Measurements from ENCODE around the gene SCN3A.

The SCN3A gene

GRCh38 chr2:165185633-165186032 is 18.2 kb downstream of the SCN3A start:
- no peak for DNase-seq

DNA sequence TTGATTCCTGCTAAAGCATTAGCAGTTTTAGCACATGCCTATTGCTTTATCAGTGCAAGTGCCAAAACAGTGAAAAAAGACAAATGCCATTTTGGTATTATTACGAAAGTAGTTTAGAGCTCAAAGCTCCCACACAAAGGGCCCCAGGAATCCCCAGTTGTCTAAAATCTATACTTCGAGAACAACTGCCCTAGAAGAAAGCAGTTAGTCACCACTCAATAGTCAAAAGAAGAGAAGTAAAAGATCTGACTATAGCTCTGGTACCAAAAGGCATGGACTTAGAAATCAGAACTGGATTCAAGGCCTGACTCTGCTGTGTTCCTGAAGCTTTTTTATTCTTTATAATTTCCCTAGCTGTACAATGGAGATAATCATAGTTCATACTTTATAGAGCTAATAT is 21.8 kb downstream of the SCN3A start:
- no peak for DNase-seq

- no peak for DNase-seq
Observed at GRCh38 chr2:165176780-165177179, 27.1 kb downstream of the SCN3A start.

GRCh38 chr2:165173215-165173614 is 30.6 kb downstream of the SCN3A start:
- no peak for DNase-seq

- DNase-seq, result no peak
Observed at GRCh38 chr2:165164201-165164600, 39.6 kb downstream of the SCN3A start.

DNA sequence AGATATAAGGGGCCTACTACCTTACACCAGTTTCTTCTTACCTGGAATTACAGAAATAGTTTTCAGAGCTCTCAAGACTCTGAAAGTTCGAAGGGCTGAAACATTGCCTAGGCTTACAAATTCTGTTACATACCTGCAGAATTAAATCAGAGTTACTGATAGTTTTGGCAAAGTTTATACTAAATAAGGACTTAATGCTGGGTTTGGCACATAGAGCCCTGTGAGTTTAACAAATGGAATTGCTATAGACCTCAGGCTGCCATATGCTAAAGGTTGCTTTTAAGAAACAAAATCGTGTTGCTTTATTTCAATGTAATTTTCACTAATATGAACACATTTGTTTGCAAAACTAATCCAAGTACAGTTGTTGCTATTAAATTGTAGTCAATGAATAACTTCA is 40.1 kb downstream of the SCN3A start:
- no peak for DNase-seq

DNA sequence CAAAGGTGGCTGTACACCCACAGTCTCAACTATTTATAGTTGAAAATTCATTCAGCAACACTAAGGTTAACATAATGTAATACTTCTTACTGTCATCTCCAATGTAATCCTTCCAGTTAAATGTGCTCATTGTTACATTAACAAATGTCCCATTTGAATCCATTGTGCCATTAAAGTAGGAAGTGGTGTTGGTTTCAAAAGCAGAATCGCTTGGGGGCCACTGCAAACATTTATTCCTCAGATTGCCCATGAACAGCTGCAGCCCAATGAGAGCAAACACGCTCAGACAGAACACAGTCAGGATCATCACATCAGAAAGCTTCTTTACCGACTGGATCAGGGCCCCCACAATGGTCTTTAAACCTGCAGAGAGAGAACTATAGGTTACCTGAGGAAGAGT is 41.4 kb downstream of the SCN3A start:
- DNase-seq, result peak; percentile 74

DNA sequence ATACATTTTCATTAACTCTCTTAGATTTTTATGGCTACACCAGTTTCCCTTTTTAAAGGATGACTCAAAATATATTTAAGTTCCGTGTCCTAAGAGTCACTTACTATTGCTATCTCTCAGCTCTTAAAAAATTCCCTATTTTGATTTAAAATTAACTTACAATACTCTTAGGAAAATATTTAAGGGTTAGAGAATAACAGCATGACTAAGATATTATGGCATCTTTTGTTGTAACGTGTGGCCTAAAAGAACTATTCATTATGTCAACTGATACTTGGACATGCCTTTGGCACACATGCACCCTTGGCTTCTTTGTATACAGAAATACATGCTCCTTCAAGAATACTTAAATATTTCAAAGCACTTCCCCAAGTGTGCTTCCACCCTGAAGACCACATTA is 42.3 kb downstream of the SCN3A start:
- DNase-seq, result no peak

DNA sequence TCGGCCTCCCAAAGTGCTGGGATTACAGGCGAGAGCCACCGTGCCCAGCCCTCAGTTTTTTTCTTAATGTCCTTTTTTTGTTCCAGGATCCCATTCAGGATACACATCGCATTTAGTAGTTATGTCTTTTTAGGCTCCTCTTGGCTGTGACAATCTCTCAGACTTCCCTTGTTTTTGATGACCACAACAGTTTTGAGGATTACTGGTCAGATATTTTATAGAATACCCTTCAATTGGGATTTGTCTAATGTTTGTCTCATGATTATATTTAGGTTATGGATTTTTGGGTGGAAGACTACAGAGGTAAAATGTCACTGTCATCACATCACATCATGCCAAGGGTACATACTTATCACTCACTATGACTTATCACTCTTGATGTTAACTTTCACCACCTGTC is 46.7 kb downstream of the SCN3A start:
- no peak for DNase-seq

GRCh38 chr2:165155152-165155551 is 48.7 kb downstream of the SCN3A start:
- DNase-seq, result no peak

DNA sequence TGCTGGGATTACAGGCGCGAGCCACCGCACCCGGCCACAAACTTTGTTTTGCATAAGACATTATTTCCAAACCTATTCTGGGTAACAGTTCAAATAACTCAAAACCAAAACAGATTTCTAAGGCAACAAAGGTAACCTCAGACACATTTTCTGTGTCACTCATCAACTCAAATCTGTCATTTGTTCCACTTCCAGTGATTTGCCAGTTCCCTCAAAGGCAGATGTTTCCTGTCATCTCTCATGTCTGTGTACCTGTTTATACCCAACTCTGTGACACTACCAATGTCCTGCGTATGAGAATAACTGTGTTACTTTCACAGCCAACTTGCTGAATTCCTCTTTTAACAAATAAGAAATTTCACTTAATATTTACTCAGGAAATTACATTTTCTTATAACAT is 54.4 kb downstream of the SCN3A start:
- no peak for DNase-seq

DNA sequence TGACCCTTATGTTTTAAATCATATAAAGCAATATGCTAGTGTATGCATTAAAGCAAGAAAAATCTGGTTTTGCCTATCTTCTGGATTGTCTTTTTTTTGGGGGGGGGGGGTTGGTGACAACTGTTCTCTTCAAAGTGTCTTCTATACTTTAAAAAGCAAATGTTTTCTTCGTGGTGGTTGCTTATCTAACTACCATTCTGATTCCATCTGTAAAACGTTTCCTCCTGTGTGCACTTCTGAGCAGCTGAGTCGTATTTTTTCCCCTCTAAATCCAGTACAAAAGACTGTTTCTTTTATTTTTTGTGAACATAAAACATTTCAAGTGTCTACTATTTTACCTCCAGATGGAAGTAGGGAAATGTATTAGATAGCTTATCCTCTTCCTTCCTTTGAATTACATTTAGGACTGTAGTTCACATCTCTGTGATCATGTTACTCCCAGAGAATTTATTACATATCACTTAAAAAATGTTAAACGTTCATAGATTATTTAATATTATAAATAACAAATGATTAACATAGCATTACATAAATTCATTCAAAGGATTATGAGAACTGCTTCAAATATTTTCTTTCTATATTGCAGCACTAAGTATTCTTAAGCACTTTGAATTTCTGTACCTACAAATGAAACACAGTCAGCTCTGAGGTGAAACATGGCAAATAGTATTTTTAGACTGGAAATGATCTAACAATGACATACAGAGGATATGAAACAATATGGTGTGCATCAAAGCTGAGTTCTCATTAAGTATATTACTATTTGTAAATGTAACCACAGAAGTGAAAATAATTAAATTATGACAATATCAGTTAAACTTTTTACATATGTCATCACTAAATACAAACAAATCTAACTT is 56.4 kb downstream of the SCN3A start:
- no peak for DNase-seq

- DNase-seq, result no peak
Observed at GRCh38 chr2:165144315-165144714, 59.5 kb downstream of the SCN3A start.

DNA sequence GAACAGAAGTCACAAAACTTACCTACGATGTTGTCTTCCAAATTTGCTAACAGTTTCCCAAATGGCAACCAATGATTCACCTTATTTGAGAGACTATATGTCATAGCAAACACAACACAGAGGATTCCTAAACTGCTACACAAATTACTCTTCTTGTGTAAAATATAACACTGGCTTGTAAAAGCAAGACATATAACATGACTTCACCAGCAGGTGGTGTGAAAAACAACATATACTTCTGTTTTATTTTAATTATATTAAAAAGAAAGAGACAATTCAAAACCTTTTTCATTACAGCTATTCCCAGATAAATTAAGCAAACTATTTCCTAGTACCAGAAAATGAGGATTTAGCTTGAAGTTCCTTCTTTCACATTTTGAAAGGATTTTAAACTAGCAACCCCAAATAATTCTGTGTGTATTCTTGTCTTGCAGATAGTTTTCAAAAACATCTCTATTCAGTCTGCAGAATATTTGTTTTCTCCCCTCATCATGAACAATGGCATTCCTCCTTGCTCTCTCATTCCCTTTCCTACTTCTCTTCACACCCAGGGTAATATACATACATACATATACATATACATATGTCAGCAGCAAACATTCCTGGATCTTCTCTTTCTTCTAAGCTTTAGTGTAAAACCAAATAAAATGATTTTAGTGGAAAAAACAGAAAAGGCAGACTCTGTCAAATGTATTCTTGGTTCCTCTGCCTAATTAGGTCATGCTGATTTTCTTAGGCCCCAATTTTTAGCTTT is 62.1 kb downstream of the SCN3A start:
- no peak for DNase-seq

- no peak for DNase-seq
Observed at GRCh38 chr2:165126244-165126643, 77.6 kb downstream of the SCN3A start.

- DNase-seq, result no peak
Observed at GRCh38 chr2:165122521-165122920, 81.3 kb downstream of the SCN3A start.

- DNase-seq, result no peak
Observed at GRCh38 chr2:165120740-165121467, 82.9 kb downstream of the SCN3A start.

GRCh38 chr2:165115258-165115657 is 88.6 kb downstream of the SCN3A start:
- DNase-seq, result no peak

DNA sequence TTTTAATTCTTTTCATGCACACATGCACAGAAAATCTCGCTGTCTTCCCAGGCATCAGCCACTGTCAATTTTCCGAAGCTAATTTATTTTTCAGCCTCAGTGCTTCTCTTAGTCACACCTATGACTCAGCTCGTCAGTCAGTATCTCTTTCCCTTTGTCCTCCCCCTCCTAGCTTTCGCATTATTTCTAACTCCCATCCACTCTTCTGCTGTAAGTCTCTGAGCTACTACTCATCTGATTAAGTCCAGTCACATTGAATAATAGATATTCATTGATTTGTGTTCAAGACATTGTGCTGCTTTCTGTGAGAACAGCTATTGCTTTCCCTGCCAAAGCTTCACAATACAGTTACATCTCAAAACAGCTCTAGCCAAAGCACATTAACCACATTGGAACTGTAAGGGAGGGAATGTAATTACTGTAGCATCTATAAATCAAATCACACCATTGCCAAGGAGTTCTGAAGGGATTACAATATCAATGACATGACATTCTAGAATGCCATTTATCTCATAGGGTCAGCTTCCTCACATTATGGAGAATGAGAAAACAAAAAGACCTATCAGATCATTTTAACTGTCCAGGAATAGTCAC is 89.4 kb downstream of the SCN3A start:
- no peak for DNase-seq

DNA sequence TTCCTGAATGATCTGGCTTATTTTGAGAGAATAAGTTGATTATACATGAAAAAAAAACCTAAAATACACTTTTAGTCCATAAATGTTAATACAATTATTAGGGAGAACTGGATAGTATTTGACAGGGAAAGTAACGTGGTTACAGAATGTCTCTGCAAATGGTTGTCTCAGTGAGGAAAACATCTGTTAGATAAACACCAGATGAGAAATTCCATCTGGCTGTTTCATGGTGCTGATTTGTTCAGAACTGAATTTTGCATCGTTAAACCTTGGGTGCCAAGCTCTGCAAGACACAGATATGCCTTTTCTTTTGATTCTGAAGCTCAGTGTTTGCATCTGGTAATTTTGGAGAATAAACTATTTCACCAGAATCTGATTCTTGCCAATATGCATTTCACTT is 90.4 kb downstream of the SCN3A start:
- DNase-seq, result no peak

GRCh38 chr2:165112789-165113188 is 91.1 kb downstream of the SCN3A start:
- DNase-seq, result no peak

GRCh38 chr2:165112133-165112573 is 91.7 kb downstream of the SCN3A start:
- no peak for DNase-seq

GRCh38 chr2:165110394-165110793 is 93.5 kb downstream of the SCN3A start:
- no peak for DNase-seq

Measured in NCI-H774 (cell line).